K562 (cell line): Measurements from ENCODE around the gene ARMH3. TPM values are rescaled to one million over a fixed set of nuclear protein-coding genes. Genes with fewer than 3 reads are reported as not detected.

Source experiments
- ATAC-seq: fragments of 200-7000 bp; cut with Tn5 transposase; 3 replicates; pipeline ENCODE4 v1.9.1; 2020; ENCODE audit warnings: moderate library complexity
- BruUV-seq: library from RNA; stranded (reverse); fragments of 400-500 nt; replicated peaks from 2 replicates; lab custom pipeline; 2021; lab: Mats Ljungman, UMichigan
- CTCF ChIA-PET: fragments of 300-600 bp; formaldehyde crosslinking; extraction: SDS; loops from one replicate; lab custom pipeline; 2021; ENCODE audit warnings: low intra/inter-chr PET ratio; lab: Yijun Ruan, JAX
- POLR2A ChIA-PET: fragments of 300-600, 350-650 bp; sonication (Branson Sonifier 250); formaldehyde crosslinking; extraction: SDS; loops from one replicate; lab custom pipeline; 2021; ENCODE audit warnings: antibody characterized with exemption, inconsistent platforms; lab: Yijun Ruan, JAX
- DNase-seq, 4 experiments: peaks; one replicate each; pipeline versions ENCODE4 v3.0.0 to v3.0.0-alpha.2; 2011 to 2018; ENCODE audit warnings: low spot score in 3 of 4, mixed read lengths in 3 of 4; ENCODE audit errors: extremely low read depth in 1 of 4
- FAIRE-seq: peaks from 2 replicates; lab custom pipeline; 2011; peaks lifted over from hg19 to GRCh38; lab: Jason Lieb, UNC
- H2AFZ ChIP-seq: 2 replicates; pipeline ENCODE4 v1.6.0; 2011; ENCODE audit warnings: low read depth, low read length, control low read depth, inconsistent platforms
- H3K27ac ChIP-seq: fragments of 200-600 bp; 3 replicates; pipeline ENCODE4 v1.8.0; 2011; ENCODE audit warnings: low read depth, mild to moderate bottlenecking, control low read depth, inconsistent platforms, low read length, moderate library complexity, mixed read lengths; ENCODE audit errors: extremely low read depth
- H3K27me3 ChIP-seq, 2 experiments: fragments of 300-600 bp in 1 of 2; 2 replicates in 1 of 2; 3 replicates in 1 of 2; pipeline versions ENCODE4 v1.6.0 to v1.8.0; 2011; ENCODE audit warnings: inconsistent platforms in 2 of 2, low read length in 2 of 2, mild to moderate bottlenecking in 1 of 2, mixed read lengths in 1 of 2, moderate library complexity in 1 of 2; ENCODE audit not compliant: control insufficient read depth in 2 of 2, insufficient read depth in 2 of 2
- H3K36me3 ChIP-seq: fragments of 300-600 bp; 3 replicates; pipeline ENCODE4 v1.8.0; 2011; ENCODE audit warnings: mild to moderate bottlenecking, low read length, inconsistent platforms; ENCODE audit not compliant: control insufficient read depth, insufficient read depth
- H3K4me1 ChIP-seq, 2 experiments: fragments of 200-600 bp in 1 of 2; replicated peaks in 1 of 2; 2 replicates in 1 of 2; 3 replicates in 1 of 2; pipeline versions ENCODE4 v1.5.1 to v1.8.0; 2011; ENCODE audit warnings: inconsistent platforms in 2 of 2, low read length in 2 of 2, mild to moderate bottlenecking in 1 of 2, mixed read lengths in 1 of 2, moderate library complexity in 1 of 2; ENCODE audit not compliant: control insufficient read depth in 2 of 2, insufficient read depth in 2 of 2
- H3K4me2 ChIP-seq: 2 replicates; pipeline ENCODE4 v1.6.1; 2011; ENCODE audit warnings: low read length, control low read depth, inconsistent platforms, mixed read lengths; ENCODE audit not compliant: insufficient read depth
- H3K4me3 ChIP-seq: fragments of 200-600 bp; sonication (generic), shearing (Covaris generic); 2 replicates; pipeline ENCODE4 v1.5.1; 2016; ENCODE audit warnings: control low read depth, inconsistent platforms
- H3K79me2 ChIP-seq: fragments of 200-600 bp; 3 replicates; pipeline ENCODE4 v1.8.0; 2011; ENCODE audit warnings: low read length, inconsistent platforms; ENCODE audit not compliant: control insufficient read depth, insufficient read depth
- H3K9ac ChIP-seq, 2 experiments: 2 replicates each; pipeline versions ENCODE4 v1.6.0 to v1.6.1; 2011; ENCODE audit warnings: low read depth in 2 of 2, low read length in 2 of 2, control low read depth in 1 of 2, inconsistent platforms in 1 of 2, mild to moderate bottlenecking in 1 of 2, mixed read lengths in 1 of 2; ENCODE audit not compliant: insufficient read depth in 1 of 2
- H3K9me1 ChIP-seq: one replicate; pipeline ENCODE4 v1.6.0; 2011; ENCODE audit warnings: inconsistent platforms, mild to moderate bottlenecking, low read length, moderate library complexity; ENCODE audit not compliant: control insufficient read depth, insufficient read depth
- H3K9me3 ChIP-seq: replicated peaks from 2 replicates; pipeline ENCODE4 v1.5.1; 2011; ENCODE audit warnings: low read depth, low read length, inconsistent platforms; ENCODE audit not compliant: control insufficient read depth, insufficient read depth
- H4K20me1 ChIP-seq: replicated peaks from 2 replicates; pipeline ENCODE4 v1.6.1; 2011; ENCODE audit warnings: low read length, inconsistent platforms, mixed read lengths; ENCODE audit not compliant: control insufficient read depth, insufficient read depth
- EHMT2 ChIP-seq: fragments of 450-650 bp; IDR thresholded peaks from 2 replicates; pipeline ENCODE4 v1.6.1; 2018; ENCODE audit warnings: antibody characterized with exemption
- GATAD2B ChIP-seq: fragments of 450-650 bp; IDR thresholded peaks from 2 replicates; pipeline ENCODE4 v1.6.1; 2017; ENCODE audit warnings: mild to moderate bottlenecking, borderline replicate concordance
- SIRT6 ChIP-seq: IDR thresholded peaks from one replicate; pipeline ENCODE4 v1.6.1; 2012; ENCODE audit warnings: low read depth, mild to moderate bottlenecking, control low read depth, inconsistent platforms, low read length, moderate library complexity
- SREBF2 ChIP-seq: sonication (generic); formaldehyde crosslinking; IDR thresholded peaks from 2 replicates; pipeline ENCODE4 v1.4.0; 2020; ENCODE audit warnings: mild to moderate bottlenecking, missing genetic modification reagents
- ZBTB11 ChIP-seq, 3 experiments: fragments of 200-800 bp in 1 of 3; fragments of 250-450 bp in 1 of 3; fragments of 450-650 bp in 1 of 3; sonication (Bioruptor Pico) in 1 of 3; sonication (Bioruptor generic) in 1 of 3; formaldehyde crosslinking in 1 of 3; IDR thresholded peaks; 2 replicates each; pipeline versions ENCODE4 v1.6.1 to v1.8.0; 2016 to 2022; ENCODE audit warnings: mild to moderate bottlenecking in 2 of 3, missing genetic modification characterization in 2 of 3, missing compliant biosample characterization in 1 of 3, moderate library complexity in 1 of 3
- ZNF512 ChIP-seq: IDR thresholded peaks from 2 replicates; pipeline ENCODE4 v1.6.1; 2016; ENCODE audit warnings: missing genetic modification characterization, missing compliant biosample characterization
- ZNF57 ChIP-seq: fragments of 450-650 bp; formaldehyde crosslinking; IDR thresholded peaks from 2 replicates; pipeline ENCODE4 v1.4.0; 2020; ENCODE audit warnings: mild to moderate bottlenecking, moderate library complexity
- WGBS: fragments of 100-300 bp; shearing (Covaris generic); methylation state at CpG from one replicate; pipeline ENCODE4 v1.1.6; 2016; ENCODE audit warnings: low coverage, mixed read lengths; ENCODE audit not compliant: insufficient coverage; ENCODE audit errors: missing lambda C conversion rate; 5-methylcytosine and 5-hydroxymethylcytosine counted together
- in situ Hi-C: fragments of 300-500 bp; cut with MboI; formaldehyde crosslinking; loops from 4 replicates; pipeline ENCODE4 v1.15.0; 2018; ENCODE audit warnings: inconsistent platforms, mixed read lengths
- intact Hi-C: fragments of 100-400 bp; cut with micrococcal nuclease; formaldehyde crosslinking; loops from 2 replicates; pipeline ENCODE4 v1.14.2; 2022
- polyA plus RNA-seq, 8 experiments: library from polyadenylated mRNA; depleted of rRNA in 4 of 8; stranded (reverse) in 5 of 8; unstranded in 3 of 8; fragments of >200 nt; fragmentation: Nextera tagmentation in 2 of 8; fragmentation: Illumina TruSeq in 1 of 8; extraction: Ambion mirVana in 2 of 8; extraction: Trizol in 1 of 8; gene quantifications; 2 replicates each; pipeline versions ENCODE4 v1.2.1 to v1.2.3, GENCODE V29; 2011 to 2014; ENCODE audit warnings: inconsistent platforms in 1 of 8, missing spikeins in 1 of 8
- total RNA-seq, 7 experiments: library from RNA; depleted of rRNA in 6 of 7; stranded (reverse); fragments of >200 nt in 6 of 7; fragmentation: Illumina TruSeq in 2 of 7; extraction: Trizol in 2 of 7; gene quantifications; 2 replicates each; pipeline versions ENCODE4 v1.2.1 to v1.2.3, GENCODE V29; 2011 to 2021; ENCODE audit warnings: low replicate concordance in 1 of 7

ARMH3 gene
- total and polyA plus RNA-seq, 9 of the 15 experiments (the other 6 are each of a cell fraction or from before 2014, with no cell fraction given), result 0.29 to 0.73 TPM; not detected in 7

DNA sequence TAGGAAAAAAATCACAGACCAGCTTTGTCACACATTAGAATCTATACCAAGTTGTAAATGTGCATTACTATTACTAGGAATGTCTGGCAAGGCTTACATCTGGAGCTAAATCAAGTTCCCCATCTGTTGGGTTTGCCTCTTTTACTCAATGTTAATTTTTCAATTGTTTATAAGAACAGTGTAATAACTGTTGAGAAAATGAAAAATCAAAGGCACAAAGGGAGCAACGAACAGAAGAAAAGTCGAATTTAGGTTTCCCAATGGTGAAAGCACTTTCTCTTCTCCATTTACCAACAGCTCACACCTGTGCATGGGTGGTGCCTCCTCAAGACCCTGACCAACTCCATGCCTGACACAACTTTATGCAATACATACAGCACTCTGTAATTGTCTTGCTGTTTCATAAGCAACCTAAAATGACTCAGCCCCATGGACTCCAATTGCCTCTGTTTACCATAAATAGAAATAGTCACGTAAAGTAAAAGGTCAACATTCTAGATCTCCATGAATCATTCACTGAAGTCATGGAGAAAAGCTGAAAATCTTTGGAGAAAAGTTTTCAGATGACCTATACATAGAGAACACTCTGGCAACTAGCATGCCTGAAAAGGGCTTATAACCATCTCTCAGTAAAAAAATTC lies 116.8 kb downstream of the ARMH3 start (continued):
- TF ChIP-seq SIRT6 (no peak), ZNF57 (CRISPR knock-in tag) (no peak), EHMT2 (no peak)

GRCh38 chr10:101938305-101939007 lies 117.5 kb downstream of the ARMH3 start:
- intact Hi-C loops, result no loop called here
- DNase-seq (no peak), FAIRE-seq (no peak), ATAC-seq (no peak)
- no peaks in the 10 kb centered on the region for H3K27me3 ChIP-seq
- BruUV-seq, result no TSS peak
- TF ChIP-seq SREBF2 (CRISPR knock-in tag) (no peak), GATAD2B (no peak), ZNF512 (tag) (no peak), ZBTB11 (CRISPR knock-in tag; IDR thresholded peaks at IDR 0.05) (no peak)
- CTCF ChIA-PET, result no interaction called here
- no CpG with 5 or more reads among the region's 3 CpGs for WGBS
- no peaks in the 10 kb centered on the region for H3K9me1 ChIP-seq
- H3K79me2 ChIP-seq, result no peaks in the 10 kb centered on the region
- no peak overlapping the region for H3K4me3 ChIP-seq
- H3K4me1 ChIP-seq, result no peaks in the 10 kb centered on the region
- H3K36me3 ChIP-seq, result no peaks in the 10 kb centered on the region
- in situ Hi-C loops, result no loop called here
- no peak overlapping the region for H3K4me2 ChIP-seq
- POLR2A ChIA-PET, result no interaction called here
- H2AFZ ChIP-seq, result no peak overlapping the region
- no peak overlapping the region for H3K27ac ChIP-seq
- H3K9me3 ChIP-seq, result no peaks in the 10 kb centered on the region
- H3K9ac ChIP-seq, result no peak overlapping the region
- no peaks in the 10 kb centered on the region for H4K20me1 ChIP-seq
